ENCODE results near the gene SPECC1.
"Not testable (repeated sequence)": the region's sequence is repeated elsewhere in the genome, so short reads cannot be mapped to it uniquely, and the experiment has no call there.

The SPECC1 gene

GRCh38 chr17:20009302-20010098, at the start of gene SPECC1:
SPECC1 (plus strand) TSS chr17:20009359; CDS start chr17:20096652, 87,293 bp downstream.
- peak; percentile 63 for DNase-seq

GRCh38 chr17:19962954-19963353, 46.2 kb upstream of the SPECC1 start:
- not testable (repeated sequence) for DNase-seq

- DNase-seq, result no peak
These were observed 36.0 kb upstream of the SPECC1 start for GRCh38 chr17:19973156-19973555.

- DNase-seq, result no peak
These were observed 33.6 kb upstream of the SPECC1 start for GRCh38 chr17:19975601-19976000.

DNA sequence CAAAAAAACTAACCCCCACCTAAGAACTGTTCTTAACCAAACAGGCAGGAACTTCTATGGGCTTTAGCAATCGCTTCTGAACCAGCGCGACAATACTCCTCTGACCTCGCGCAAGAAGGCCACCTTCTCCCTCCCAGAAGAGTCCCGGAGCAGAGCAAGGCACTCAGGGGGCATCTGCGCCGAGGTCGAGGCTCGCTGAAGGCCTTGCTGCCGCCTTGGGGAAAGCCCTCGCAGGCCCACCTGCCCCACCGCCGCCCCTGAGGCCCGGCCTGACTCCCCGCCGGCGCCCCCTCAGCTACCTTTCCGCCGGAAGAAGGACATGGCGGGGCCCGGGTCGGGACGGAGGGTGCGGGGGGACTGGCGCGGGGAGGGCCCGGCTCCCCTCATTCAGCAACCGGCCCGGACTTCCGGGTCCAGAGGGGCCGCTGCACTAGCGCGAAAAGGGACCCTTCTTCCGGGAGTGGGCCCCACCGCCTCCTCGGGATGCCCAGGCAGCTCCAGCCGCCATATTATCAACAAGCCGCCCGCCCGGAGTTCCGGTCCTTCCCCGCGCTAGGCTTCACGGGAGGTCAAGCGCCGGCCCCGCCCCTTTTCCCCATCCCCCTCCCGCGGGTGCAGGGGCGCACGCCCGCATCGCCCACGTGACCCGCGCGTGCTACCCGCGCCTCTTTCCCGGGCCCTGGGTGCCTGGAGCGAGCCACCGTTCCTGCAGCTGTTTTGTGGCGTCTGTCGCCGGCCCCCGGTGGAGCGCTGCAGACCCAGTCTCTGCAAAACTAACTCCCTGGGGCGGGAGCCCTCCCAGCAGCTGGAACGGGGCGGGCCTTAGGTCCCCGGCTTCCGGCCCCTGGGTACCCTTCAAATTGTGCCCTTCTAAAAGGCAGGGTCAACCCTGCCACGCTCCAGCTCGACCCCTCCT, 31.6 kb upstream of the SPECC1 start, which contains the start of gene AKAP10:
TSS of gene AKAP10 (minus strand) at position 536 of the 916 bp plus-strand sequence. CDS start at position 387, 149 bp downstream.
- DNase-seq, result peak; percentile 53

GRCh38 chr17:19978209-19978802, 30.9 kb upstream of the SPECC1 start:
- DNase-seq, result no peak

DNA sequence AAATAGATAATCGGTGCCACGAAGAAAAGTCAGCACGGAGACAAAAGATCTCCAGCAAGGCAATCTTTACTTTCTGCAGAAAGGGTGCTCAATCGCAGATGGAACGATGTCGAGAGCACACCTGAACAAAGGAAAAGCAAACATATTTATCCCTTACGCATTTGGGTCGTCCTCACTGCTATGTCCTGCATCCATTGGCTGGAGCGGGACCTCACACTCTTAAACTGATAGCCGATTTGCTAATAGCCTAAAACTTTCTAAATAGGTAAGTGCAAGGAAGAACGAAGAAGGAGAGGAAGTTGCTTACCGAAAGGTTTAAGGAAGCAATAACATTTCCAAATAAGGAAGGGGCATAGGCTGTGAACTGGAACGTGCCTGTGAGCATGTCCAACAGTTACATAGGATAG, 30.4 kb upstream of the SPECC1 start:
- DNase-seq, result no peak

DNA sequence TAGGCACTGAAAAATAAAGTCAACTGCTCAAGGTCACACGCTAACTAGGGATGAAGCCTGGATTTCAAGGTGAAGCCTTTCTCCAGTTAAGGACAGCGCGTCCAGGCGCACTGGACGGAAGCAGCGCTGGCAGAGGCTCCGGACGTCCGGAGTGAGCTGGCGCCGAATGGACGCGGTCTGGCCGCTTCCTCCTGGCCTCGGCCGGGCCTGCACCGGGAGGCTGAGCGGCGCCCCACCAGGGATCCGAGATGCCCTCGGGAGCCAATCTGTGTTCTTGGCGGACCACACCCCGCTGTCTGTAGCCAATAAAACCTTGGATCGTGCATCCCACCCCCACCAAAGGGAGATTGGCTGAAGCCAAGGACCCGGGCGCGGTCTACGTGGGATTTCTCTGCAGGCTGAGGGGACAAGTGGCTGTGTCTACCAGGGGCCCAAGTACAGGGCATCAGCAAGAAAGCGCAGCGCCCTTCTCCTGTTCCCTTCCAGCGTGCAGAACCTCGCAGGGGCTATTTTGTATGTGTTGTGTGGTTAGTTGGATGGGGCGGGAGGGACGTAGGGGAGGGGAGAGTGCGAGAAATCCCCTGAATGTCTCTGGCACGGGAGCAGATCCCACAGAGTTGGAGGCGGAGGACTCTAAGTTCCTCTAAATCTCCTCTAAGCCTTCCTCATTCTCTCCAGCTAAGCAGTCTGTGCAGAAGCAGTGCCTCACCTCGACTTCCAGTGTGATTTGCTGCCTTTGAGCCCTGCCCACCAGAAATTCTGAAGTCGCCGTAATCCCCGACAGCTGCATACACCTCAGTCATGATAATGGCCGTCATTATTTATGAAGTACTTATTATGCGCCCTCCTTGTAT, 29.0 kb upstream of the SPECC1 start:
- no peak for DNase-seq

- no peak for DNase-seq
These were observed 22.0 kb upstream of the SPECC1 start for GRCh38 chr17:19986941-19987861.

DNA sequence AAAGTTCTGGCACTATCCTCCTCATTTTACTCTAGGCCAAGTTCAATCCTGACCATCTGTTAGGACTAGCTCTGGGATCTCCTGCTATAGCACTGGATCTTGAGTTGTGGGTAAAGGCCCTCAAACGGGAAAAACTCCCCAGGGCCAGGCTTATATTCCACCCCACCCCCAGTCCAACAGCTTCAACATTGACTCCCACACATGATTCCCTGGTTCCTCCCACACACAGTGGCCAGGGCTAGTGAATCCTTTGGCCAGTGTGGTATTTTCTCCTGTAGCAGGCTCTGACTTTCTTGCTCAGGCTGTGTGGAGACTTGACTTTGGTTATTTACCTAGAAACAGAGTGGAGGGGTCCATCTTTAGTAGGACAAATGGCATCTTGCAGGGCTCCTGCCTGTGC, 21.3 kb upstream of the SPECC1 start:
- no peak for DNase-seq

- no peak for DNase-seq
These were observed 17.8 kb upstream of the SPECC1 start for GRCh38 chr17:19991252-19991885.

GRCh38 chr17:19992803-19993713, 16.1 kb upstream of the SPECC1 start:
- DNase-seq, result peak; percentile 79

DNA sequence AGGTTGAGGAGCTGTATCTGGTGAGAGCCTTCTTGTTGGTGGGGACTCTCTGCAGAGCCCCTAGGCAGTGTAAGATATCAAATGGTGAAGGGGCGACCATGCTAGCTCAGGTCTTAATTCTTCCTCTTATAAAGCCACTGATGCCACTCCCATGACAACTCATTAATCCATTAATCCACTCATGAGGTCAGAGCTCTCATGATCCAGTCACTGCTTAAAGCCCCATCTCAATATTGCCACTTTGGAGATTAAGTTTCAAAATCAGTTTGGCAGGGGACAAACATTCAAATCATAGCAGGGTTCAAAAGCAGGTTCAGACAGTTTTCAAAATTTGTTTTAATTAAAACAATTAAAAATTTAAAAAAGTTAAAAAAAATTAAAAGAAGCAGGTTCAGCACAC, 13.1 kb upstream of the SPECC1 start:
- DNase-seq, result no peak

GRCh38 chr17:19996502-19996901, 12.7 kb upstream of the SPECC1 start:
- DNase-seq, result no peak

- no peak for DNase-seq
These were observed 712 bp upstream of the SPECC1 start for GRCh38 chr17:20008242-20009051.

DNA sequence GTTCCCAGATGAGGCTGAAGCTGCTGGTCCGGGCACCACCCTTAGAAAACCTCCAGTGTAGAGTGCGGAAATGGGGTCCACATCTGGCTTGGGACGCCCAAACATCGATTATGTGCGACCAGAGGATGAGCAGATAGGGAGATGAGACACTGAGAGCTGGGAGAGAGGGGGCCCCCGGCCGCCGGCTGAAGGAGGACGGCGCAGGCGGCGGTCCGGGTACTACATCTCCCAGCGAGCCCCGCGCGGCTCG, 182 bp upstream of the SPECC1 start:
- no peak for DNase-seq

GRCh38 chr17:20010099-20010863, 1.1 kb downstream of the SPECC1 start:
- DNase-seq, result peak; percentile 63

DNA sequence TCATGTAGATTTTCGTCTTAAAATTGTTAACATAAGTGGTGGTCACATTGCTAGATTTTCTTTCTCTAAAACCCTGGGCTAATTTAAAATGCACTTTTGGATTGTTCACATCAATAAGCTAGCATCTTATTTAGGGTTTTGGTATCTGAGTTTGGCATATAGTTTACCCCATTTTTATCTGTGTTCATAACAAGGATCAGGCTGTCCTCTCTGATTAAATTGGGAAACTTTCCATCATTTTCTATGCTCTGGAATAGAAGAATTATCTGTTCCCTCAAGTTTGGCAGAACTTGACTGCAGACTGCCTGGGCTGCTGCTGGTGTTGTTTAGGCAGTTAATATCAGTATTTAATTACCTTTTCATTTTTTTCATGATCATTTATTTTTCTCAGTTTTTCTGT, 1.8 kb downstream of the SPECC1 start:
- DNase-seq, result no peak

Measured in NCI-H526 treated with DMSO at 0.1 percent for 48 hours (cell line).